Ammon's horn (tissue), 1 donor: ENCODE data around the gene STEAP2.

Experiments used
- DNase-seq: peaks from one replicate; pipeline ENCODE4 v3.0.0-alpha.2; 2016; ENCODE audit warnings: low spot score

Gene STEAP2

DNA sequence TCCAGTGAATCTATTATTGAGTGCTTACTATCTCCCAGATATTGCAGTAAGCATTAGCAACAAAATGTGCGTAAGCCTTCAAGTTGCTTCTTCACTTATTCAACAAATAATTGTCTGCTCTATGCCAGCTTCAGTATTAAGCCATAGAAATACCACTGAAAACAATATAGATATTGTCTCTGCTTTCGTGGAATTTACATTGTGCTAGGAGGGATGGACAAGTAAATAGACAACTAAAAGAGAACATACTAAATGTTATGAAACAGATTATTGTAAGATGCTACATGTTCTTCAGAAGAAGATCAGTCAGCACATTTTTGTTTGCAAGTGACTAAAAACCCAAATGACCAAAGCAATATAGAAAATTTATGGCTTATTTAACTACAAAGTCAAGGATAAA lies 60.7 kb downstream of the STEAP2 start:
- no peak for DNase-seq

DNA sequence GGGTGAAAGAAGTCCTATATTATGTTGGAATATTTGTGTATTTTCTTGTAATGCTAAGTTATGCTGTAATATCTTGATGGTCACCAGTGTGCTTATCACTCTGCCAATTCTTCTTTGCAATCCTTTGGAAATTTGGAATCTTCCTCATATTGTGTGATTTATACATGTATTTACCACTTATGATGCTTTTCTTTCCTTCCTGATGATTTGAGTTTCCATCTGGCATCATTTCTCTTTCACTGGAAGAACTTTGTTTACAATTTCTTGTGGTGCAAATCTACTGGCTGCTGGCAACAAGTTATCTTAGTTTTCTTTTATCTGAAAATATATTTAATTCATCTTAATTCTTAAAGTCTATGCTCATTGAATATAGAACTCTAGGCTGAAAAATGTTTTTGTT lies 62.6 kb downstream of the STEAP2 start:
- no peak for DNase-seq

DNA sequence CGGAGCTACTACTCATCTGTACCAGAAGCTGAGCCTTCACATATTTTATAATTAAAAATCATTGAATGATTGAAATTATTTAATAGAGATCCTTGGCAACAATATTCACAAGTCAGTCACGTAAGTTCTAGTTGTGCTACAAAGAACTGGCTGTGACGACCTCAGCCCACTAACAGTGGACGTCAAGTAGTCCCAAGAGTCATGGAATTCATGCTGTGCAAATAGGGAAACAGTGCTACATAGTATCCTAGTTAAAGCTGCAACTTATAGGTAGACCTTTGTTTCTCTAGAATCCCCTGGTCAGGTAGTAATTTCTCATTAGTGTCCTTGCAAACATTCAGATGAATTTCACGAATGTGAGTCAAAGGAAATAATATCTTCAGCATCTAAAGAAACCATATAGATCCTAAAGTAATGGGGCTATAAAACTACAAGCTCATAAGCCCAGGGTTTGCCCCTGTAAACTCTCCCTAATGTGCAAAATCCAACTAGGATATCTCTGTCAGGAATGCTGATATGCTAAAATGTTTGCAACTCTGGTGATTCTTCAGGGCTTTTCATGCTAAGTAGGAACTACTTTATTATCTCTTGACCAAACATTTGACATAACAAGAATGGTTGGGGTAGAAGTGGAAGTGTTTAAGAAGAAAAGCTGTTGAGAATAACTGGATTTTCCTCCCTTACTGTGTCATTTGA lies 64.6 kb downstream of the STEAP2 start:
- DNase-seq, result no peak
